H1 (cell line): ENCODE results near the gene LITAF. TPM values are rescaled to one million over a fixed set of nuclear protein-coding genes. Genes with fewer than 3 reads are reported as not detected.
A peak's percentile ranks its signal among the peaks of the same experiment; 100 is the strongest.

Source experiments
- CTCF ChIA-PET: fragments of 300-600 bp; sonication (Branson Sonifier 250); formaldehyde crosslinking; loops from one replicate; lab custom pipeline; 2021; ENCODE audit not compliant: partially characterized antibody; lab: Charles Lee
- POLR2A ChIA-PET: fragments of 300-600 bp; sonication (Branson Sonifier 250); formaldehyde crosslinking; loops from one replicate; lab custom pipeline; 2021; ENCODE audit warnings: inconsistent platforms; ENCODE audit not compliant: partially characterized antibody; lab: Charles Lee
- DNase-seq, 2 experiments: peaks; one replicate each; pipeline versions ENCODE4 v3.0.0 to v3.0.0-alpha.2; 2010 to 2022; ENCODE audit warnings: low spot score in 2 of 2, low read depth in 1 of 2, mixed read lengths in 1 of 2
- FAIRE-seq: peaks from 2 replicates; lab custom pipeline; 2011; peaks lifted over from hg19 to GRCh38; lab: Jason Lieb, UNC
- H2AFZ ChIP-seq: 2 replicates; pipeline ENCODE4 v1.8.1; 2012; ENCODE audit warnings: low read length, inconsistent platforms
- H2AK5ac ChIP-seq: 2 replicates; pipeline ENCODE4 v1.6.1; 2013; ENCODE audit warnings: low read depth, low read length
- H2BK120ac ChIP-seq: replicated peaks from 2 replicates; pipeline ENCODE3; 2013; ENCODE audit warnings: low read depth, low read length, inconsistent platforms
- H2BK12ac ChIP-seq: 2 replicates; pipeline ENCODE4 v1.6.1; 2013; ENCODE audit warnings: low read depth, low read length
- H2BK15ac ChIP-seq: 2 replicates; pipeline ENCODE4 v1.6.1; 2013; ENCODE audit warnings: low read length
- H2BK20ac ChIP-seq: 2 replicates; pipeline ENCODE4 v1.6.1; 2013; ENCODE audit warnings: low read length
- H2BK5ac ChIP-seq: 2 replicates; pipeline ENCODE4 v1.6.1; 2013; ENCODE audit warnings: low read depth, low read length
- H3K14ac ChIP-seq: 2 replicates; pipeline ENCODE4 v1.6.1; 2013; ENCODE audit warnings: inconsistent platforms; ENCODE audit not compliant: insufficient read length
- H3K18ac ChIP-seq: 2 replicates; pipeline ENCODE4 v1.6.1; 2013; ENCODE audit warnings: low read length; ENCODE audit errors: extremely low read depth
- H3K23ac ChIP-seq: 2 replicates; pipeline ENCODE4 v1.6.1; 2013; ENCODE audit warnings: inconsistent platforms; ENCODE audit not compliant: insufficient read length
- H3K23me2 ChIP-seq: 2 replicates; pipeline ENCODE4 v1.6.1; 2013; ENCODE audit warnings: low read depth, low read length
- H3K27ac ChIP-seq: 2 replicates; pipeline ENCODE4 v1.6.1; 2011; ENCODE audit warnings: low read depth, low read length, inconsistent platforms
- H3K27me3 ChIP-seq, 4 experiments: replicated peaks in 1 of 4; 1 replicate in 1 of 4; 2 replicates in 3 of 4; pipeline versions ENCODE4 v1.6.1 to v1.8.1; 2011 to 2013; ENCODE audit warnings: low read length in 3 of 4, mild to moderate bottlenecking in 3 of 4, inconsistent platforms in 2 of 4, mixed read lengths in 2 of 4, moderate library complexity in 1 of 4; ENCODE audit not compliant: control insufficient read depth in 3 of 4, insufficient read depth in 3 of 4; ENCODE audit errors: extremely low read depth in 1 of 4
- H3K36me3 ChIP-seq, 4 experiments: 2 replicates each; pipeline versions ENCODE4 v1.6.1 to v1.8.1; 2011 to 2013; ENCODE audit warnings: mild to moderate bottlenecking in 4 of 4, low read length in 3 of 4, moderate library complexity in 2 of 4, control low read depth in 1 of 4, inconsistent platforms in 1 of 4; ENCODE audit not compliant: insufficient read depth in 4 of 4, control insufficient read depth in 2 of 4
- H3K4ac ChIP-seq: replicated peaks from 2 replicates; pipeline ENCODE3; 2013; ENCODE audit warnings: low read length, low read depth, mixed read lengths, inconsistent platforms; ENCODE audit not compliant: insufficient read length
- H3K4me1 ChIP-seq, 4 experiments: replicated peaks in 1 of 4; 1 replicate in 1 of 4; 2 replicates in 3 of 4; pipeline versions ENCODE4 v1.6.1 to v1.8.1; 2011 to 2013; ENCODE audit warnings: low read length in 3 of 4, inconsistent platforms in 2 of 4, mixed read lengths in 1 of 4; ENCODE audit not compliant: insufficient read depth in 4 of 4, control insufficient read depth in 3 of 4
- H3K4me2 ChIP-seq, 2 experiments: 2 replicates each; pipeline versions ENCODE4 v1.6.1 to v1.8.1; 2011 to 2013; ENCODE audit warnings: low read depth in 2 of 2, low read length in 2 of 2, control low read depth in 1 of 2, inconsistent platforms in 1 of 2, mild to moderate bottlenecking in 1 of 2; ENCODE audit not compliant: insufficient read depth in 1 of 2
- H3K4me3 ChIP-seq, 4 experiments: fragments of 200-600, 300-600 bp in 1 of 4; sonication (generic), shearing (Covaris generic), sonication (Bioruptor Twin) in 1 of 4; 2 replicates each; pipeline versions ENCODE4 v1.5.1 to v1.8.1; 2011 to 2016; ENCODE audit warnings: low read length in 4 of 4, low read depth in 3 of 4, control low read depth in 2 of 4, inconsistent platforms in 2 of 4, mild to moderate bottlenecking in 2 of 4, mixed read lengths in 1 of 4, moderate library complexity in 1 of 4; ENCODE audit not compliant: insufficient read depth in 2 of 4; ENCODE audit errors: extremely low read depth in 1 of 4
- H3K56ac ChIP-seq: replicated peaks from 2 replicates; pipeline ENCODE3; 2013; ENCODE audit warnings: low read depth, mild to moderate bottlenecking, mixed read lengths, low read length, inconsistent platforms; ENCODE audit not compliant: insufficient read length
- H3K79me1 ChIP-seq: 2 replicates; pipeline ENCODE4 v1.6.1; 2013; ENCODE audit warnings: low read depth, low read length, control low read depth
- H3K79me2 ChIP-seq, 2 experiments: 2 replicates each; pipeline versions ENCODE4 v1.6.1 to v1.8.1; 2012 to 2013; ENCODE audit warnings: low read length in 2 of 2, mild to moderate bottlenecking in 2 of 2, inconsistent platforms in 1 of 2; ENCODE audit not compliant: insufficient read depth in 2 of 2, control insufficient read depth in 1 of 2
- H3K9ac ChIP-seq, 4 experiments: replicated peaks in 1 of 4; 1 replicate in 1 of 4; 2 replicates in 3 of 4; pipeline versions ENCODE4 v1.6.1 to v1.8.1; 2011 to 2013; ENCODE audit warnings: low read depth in 3 of 4, low read length in 3 of 4, control low read depth in 2 of 4, mild to moderate bottlenecking in 2 of 4, moderate library complexity in 2 of 4, inconsistent platforms in 1 of 4; ENCODE audit errors: extremely low read depth in 1 of 4
- H3K9me3 ChIP-seq, 2 experiments: 2 replicates each; pipeline versions ENCODE4 v1.6.1 to v1.8.1; 2012 to 2013; ENCODE audit warnings: mild to moderate bottlenecking in 2 of 2, moderate library complexity in 2 of 2, control low read depth in 1 of 2, inconsistent platforms in 1 of 2, low read depth in 1 of 2, low read length in 1 of 2, mixed read lengths in 1 of 2; ENCODE audit not compliant: insufficient read depth in 2 of 2
- H4K20me1 ChIP-seq, 2 experiments: replicated peaks in 1 of 2; 2 replicates each; pipeline versions ENCODE3 to v1.8.1; 2011 to 2013; ENCODE audit warnings: inconsistent platforms in 2 of 2, low read length in 2 of 2, mild to moderate bottlenecking in 1 of 2; ENCODE audit not compliant: insufficient read depth in 2 of 2, control insufficient read depth in 1 of 2
- H4K5ac ChIP-seq: 2 replicates; pipeline ENCODE4 v1.6.1; 2013; ENCODE audit warnings: low read length, low read depth, mixed read lengths, inconsistent platforms; ENCODE audit not compliant: insufficient read length
- H4K8ac ChIP-seq: 2 replicates; pipeline ENCODE4 v1.8.0; 2013; ENCODE audit warnings: mild to moderate bottlenecking, moderate library complexity, low read length, inconsistent platforms; ENCODE audit not compliant: insufficient read depth; ENCODE audit errors: extremely low read depth
- H4K91ac ChIP-seq: replicated peaks from 2 replicates; pipeline ENCODE3; 2013; ENCODE audit warnings: low read length, mixed read lengths, inconsistent platforms; ENCODE audit not compliant: insufficient read length
- BACH1 ChIP-seq: IDR thresholded peaks from 2 replicates; pipeline ENCODE4 v1.6.1; 2012; ENCODE audit warnings: low read length, improper control_type of control experiment
- JUN ChIP-seq: IDR thresholded peaks from 2 replicates; pipeline ENCODE4 v1.6.1; 2011; ENCODE audit warnings: low read depth, mild to moderate bottlenecking, improper control_type of control experiment, low read length
- NANOG ChIP-seq: IDR thresholded peaks from 2 replicates; pipeline ENCODE4 v1.6.1; 2011; ENCODE audit warnings: low read length, low read depth, mild to moderate bottlenecking, inconsistent platforms; ENCODE audit not compliant: insufficient read depth, poor library complexity, severe bottlenecking
- POU5F1 ChIP-seq: IDR thresholded peaks from 2 replicates; pipeline ENCODE4 v1.6.1; 2011; ENCODE audit warnings: low read depth, mild to moderate bottlenecking, low read length, moderate library complexity
- RAD21 ChIP-seq, 2 experiments: IDR thresholded peaks in 1 of 2; conservative IDR thresholded peaks in 1 of 2; 2 replicates each; pipeline ENCODE4 v1.6.1; 2011; ENCODE audit warnings: low read depth in 2 of 2, low read length in 2 of 2, improper control_type of control experiment in 1 of 2, inconsistent platforms in 1 of 2, mild to moderate bottlenecking in 1 of 2, moderate library complexity in 1 of 2
- RXRA ChIP-seq: IDR thresholded peaks from 2 replicates; pipeline ENCODE4 v1.6.1; 2011; ENCODE audit warnings: low read depth, mild to moderate bottlenecking, low read length, moderate library complexity; ENCODE audit not compliant: insufficient read depth
- WGBS, 2 experiments: shearing (Covaris generic) in 1 of 2; methylation state at CpG; one replicate each; pipeline versions ENCODE4 v1.1.6 to v1.1.7; 2013 to 2015; ENCODE audit warnings: low lambda C conversion rate in 2 of 2, mixed read lengths in 2 of 2, inconsistent platforms in 1 of 2, low coverage in 1 of 2, missing lambda C conversion rate in 1 of 2; ENCODE audit not compliant: insufficient replicate concordance in 2 of 2, insufficient coverage in 1 of 2, insufficient read length in 1 of 2; ENCODE audit errors: extremely low coverage in 1 of 2, missing lambda C conversion rate in 1 of 2; 5-methylcytosine and 5-hydroxymethylcytosine counted together
- polyA plus RNA-seq, 7 experiments: library from polyadenylated mRNA; depleted of rRNA in 3 of 7; stranded (reverse) in 5 of 7; unstranded in 2 of 7; fragments of >200 nt in 5 of 7; fragments of 200-250 nt in 2 of 7; gene quantifications; 1 replicate in 5 of 7; 2 replicates in 1 of 7; 4 replicates in 1 of 7; pipeline versions ENCODE4 v1.2.1 to v1.2.3, GENCODE V29; 2011 to 2013; ENCODE audit warnings: missing spikeins in 2 of 7, mixed read lengths in 2 of 7
- total RNA-seq: library from RNA; stranded (reverse); fragmentation: NEBNext Ultra II Directional; extraction: Animal tissue kit (Norgen Biotek cat#: 25700); gene quantifications from 2 replicates; pipeline ENCODE4 v1.2.1, GENCODE V29; 2021
- TF ChIP-seq, protein P1 (sequence below): IDR thresholded peaks from 2 replicates; pipeline ENCODE4 v1.6.1; 2012; ENCODE audit warnings: inconsistent platforms

LITAF gene
- total and polyA plus RNA-seq, 2 of the 8 experiments (the other 6 are each of a cell fraction or from before 2014, with no cell fraction given), result 165 to 205 TPM

DNA sequence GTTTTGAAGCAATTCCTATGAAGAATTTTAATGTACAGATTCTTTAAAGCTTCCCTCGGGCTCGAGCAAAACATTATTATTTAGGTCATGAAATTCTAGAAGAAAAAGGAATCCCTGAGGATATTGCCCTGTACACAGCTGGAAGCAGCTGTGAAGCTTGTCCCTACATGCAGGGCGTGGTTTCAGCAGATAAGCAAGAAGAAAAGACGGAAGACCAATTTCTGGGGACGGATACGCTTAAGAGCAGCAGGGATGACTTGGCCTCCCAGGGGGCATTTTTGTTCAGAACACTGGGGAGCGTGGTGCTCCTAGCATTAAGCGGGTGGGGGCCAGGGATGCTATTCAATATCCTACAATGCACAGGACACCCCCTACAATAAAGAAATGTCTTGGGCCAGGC is 34.3 kb downstream of the LITAF start:
- H3K9ac ChIP-seq, result no peak overlapping the region
- TF ChIP-seq JUN (no peak), NANOG (no peak), RAD21 (IDR thresholded peaks at IDR 0.05 in 1 of 2, conservative IDR thresholded peaks at IDR 0.05 in 1 of 2; ENCODE audit: low read depth in 2 of 2, low read length in 2 of 2) (no peak), POU5F1 (no peak), BACH1 (no peak), RXRA (no peak)
- TF ChIP-seq, protein P1, sequence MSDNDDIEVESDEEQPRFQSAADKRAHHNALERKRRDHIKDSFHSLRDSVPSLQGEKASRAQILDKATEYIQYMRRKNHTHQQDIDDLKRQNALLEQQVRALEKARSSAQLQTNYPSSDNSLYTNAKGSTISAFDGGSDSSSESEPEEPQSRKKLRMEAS, result no peak
- H3K56ac ChIP-seq, result no peak overlapping the region
- no peak overlapping the region for H3K4ac ChIP-seq
- 92% methylated on average over 8 of the region's 8 CpGs; no CpG with 5 or more reads in 1 of the 2 experiments for WGBS, 2 experiments
- H3K27ac ChIP-seq, result no peak overlapping the region
- H2BK20ac ChIP-seq, result no peak overlapping the region
- H3K79me2 ChIP-seq, result peaks cover 0 to 4% of the 10 kb centered on the region in 2 experiments; a peak in 1 of 4 replicates
- no peak overlapping the region for H2BK15ac ChIP-seq
- H2AFZ ChIP-seq, result no peak overlapping the region
- H3K4me2 ChIP-seq, result no peak overlapping the region
- no peaks in the 10 kb centered on the region for H3K4me1 ChIP-seq
- peaks cover 0 to 3% of the 10 kb centered on the region in 2 experiments; a peak in 3 of 4 replicates for H3K9me3 ChIP-seq
- FAIRE-seq (no peak), DNase-seq (no peak)
- no peak overlapping the region for H3K4me3 ChIP-seq
- H4K5ac ChIP-seq, result no peak overlapping the region
- no peaks in the 10 kb centered on the region for H3K23me2 ChIP-seq
- H3K14ac ChIP-seq, result no peak overlapping the region
- no peak overlapping the region for H4K8ac ChIP-seq
- no peak overlapping the region for H2BK5ac ChIP-seq
- H3K36me3 ChIP-seq, result peaks cover 10 to 87% (median 36%) of the 10 kb centered on the region in 4 experiments; a peak in 6 of 8 replicates
- CTCF ChIA-PET, result interaction anchor here (1.9 kb wide), 1 partner anchor 20 kb away, joined by 9 read pairs; no protein-coding TSS in a partner anchor
- H4K91ac ChIP-seq, result no peak overlapping the region
- no peaks in the 10 kb centered on the region for H4K20me1 ChIP-seq
- no peak overlapping the region for H3K18ac ChIP-seq
- POLR2A ChIA-PET, result interaction anchor here (0.9 kb wide), 1 partner anchor 84 kb away, joined by 3 read pairs; no protein-coding TSS in a partner anchor
- no peaks in the 10 kb centered on the region for H3K79me1 ChIP-seq
- no peak overlapping the region for H2BK120ac ChIP-seq
- H2BK12ac ChIP-seq, result 0 out of 2 replicates have a peak overlapping the region, but pooled peaks have one; percentile 17
- no peaks in the 10 kb centered on the region; a peak in 1 of 7 replicates for H3K27me3 ChIP-seq
- no peak overlapping the region for H3K23ac ChIP-seq
- H2AK5ac ChIP-seq, result no peak overlapping the region
